Neural progenitor cell (in vitro differentiated cells): ENCODE measurements around the gene FIP1L1.

ENCODE experiments used
- EZH2 ChIP-seq: fragments of 200-600 bp; sonication (generic); IDR thresholded peaks from 2 replicates; pipeline ENCODE4 v1.6.1; 2017; ENCODE audit warnings: antibody characterized with exemption, mild to moderate bottlenecking, moderate library complexity
- TF ChIP-seq, protein P1 (sequence below): fragments of 200-600 bp; sonication (generic); IDR thresholded peaks from 2 replicates; pipeline ENCODE4 v1.5.1; 2017; ENCODE audit warnings: antibody characterized with exemption, mild to moderate bottlenecking

DNA sequence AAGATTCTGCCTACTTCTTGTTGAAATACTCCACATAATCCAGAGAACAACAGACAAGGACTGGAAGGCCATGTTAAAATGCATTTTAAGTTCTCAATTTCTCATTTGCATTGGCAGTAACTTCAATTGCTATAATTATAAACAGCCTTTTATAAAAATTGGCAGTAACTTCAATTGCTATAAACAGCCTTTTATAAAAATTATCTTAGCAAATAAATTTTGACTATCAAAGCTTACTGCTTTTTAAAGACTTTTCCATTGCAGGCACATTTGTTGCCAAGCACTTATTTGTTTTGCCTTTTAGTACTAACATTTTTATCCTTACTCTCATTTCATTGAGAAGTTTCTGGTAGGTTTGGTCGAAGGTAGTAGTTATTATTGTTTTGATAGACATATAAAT lies 29.4 kb upstream of the FIP1L1 start:
- TF ChIP-seq, protein P1, sequence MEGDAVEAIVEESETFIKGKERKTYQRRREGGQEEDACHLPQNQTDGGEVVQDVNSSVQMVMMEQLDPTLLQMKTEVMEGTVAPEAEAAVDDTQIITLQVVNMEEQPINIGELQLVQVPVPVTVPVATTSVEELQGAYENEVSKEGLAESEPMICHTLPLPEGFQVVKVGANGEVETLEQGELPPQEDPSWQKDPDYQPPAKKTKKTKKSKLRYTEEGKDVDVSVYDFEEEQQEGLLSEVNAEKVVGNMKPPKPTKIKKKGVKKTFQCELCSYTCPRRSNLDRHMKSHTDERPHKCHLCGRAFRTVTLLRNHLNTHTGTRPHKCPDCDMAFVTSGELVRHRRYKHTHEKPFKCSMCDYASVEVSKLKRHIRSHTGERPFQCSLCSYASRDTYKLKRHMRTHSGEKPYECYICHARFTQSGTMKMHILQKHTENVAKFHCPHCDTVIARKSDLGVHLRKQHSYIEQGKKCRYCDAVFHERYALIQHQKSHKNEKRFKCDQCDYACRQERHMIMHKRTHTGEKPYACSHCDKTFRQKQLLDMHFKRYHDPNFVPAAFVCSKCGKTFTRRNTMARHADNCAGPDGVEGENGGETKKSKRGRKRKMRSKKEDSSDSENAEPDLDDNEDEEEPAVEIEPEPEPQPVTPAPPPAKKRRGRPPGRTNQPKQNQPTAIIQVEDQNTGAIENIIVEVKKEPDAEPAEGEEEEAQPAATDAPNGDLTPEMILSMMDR: no peak
- TF ChIP-seq EZH2: no peak
